ENCODE data around the gene GNGT2.

Gene GNGT2

DNA sequence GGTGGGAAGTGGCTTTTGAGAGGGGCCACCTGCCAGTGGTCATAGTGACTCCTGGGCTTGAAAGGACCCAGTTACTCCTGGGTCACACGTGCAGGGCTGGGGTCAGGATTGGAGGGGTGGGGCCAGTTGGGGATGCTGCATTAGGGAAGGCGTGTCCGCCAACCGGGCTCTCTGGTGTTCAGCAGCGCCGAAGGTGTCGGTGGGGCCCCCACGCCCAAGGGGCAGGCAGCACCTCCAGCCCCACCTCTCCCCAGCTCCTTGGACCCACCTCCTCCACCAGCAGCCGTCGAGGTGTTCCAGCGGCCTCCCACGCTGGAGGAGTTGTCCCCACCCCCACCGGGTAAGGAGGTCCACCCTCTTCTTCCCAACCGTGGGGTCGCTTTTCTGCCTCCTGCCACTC is 9.6 kb upstream of the GNGT2 start:
- Histone ChIP-seq H3K79me2 (ENCODE audit: insufficient read depth, low read length) (no peaks in the 10 kb centered on the region), H3K4me3 (ENCODE audit: low read depth in 1 of 2, low read length in 2 of 2) (no peak overlapping the region), H3K9me3 (ENCODE audit: insufficient read depth, low read length, severe bottlenecking) (no peaks in the 10 kb centered on the region), H3K36me3 (ENCODE audit: insufficient read depth, low read length) (peaks cover 40% of the 10 kb centered on the region), H3K9ac (ENCODE audit: low read depth, low read length) (no peak overlapping the region), H3K4me1 (ENCODE audit: insufficient read depth, low read length) (peaks cover 23% of the 10 kb centered on the region), H2AFZ (ENCODE audit: low read depth, low read length) (no peak overlapping the region), H3K4me2 (ENCODE audit: insufficient read depth, low read length) (no peak overlapping the region), H4K20me1 (ENCODE audit: insufficient read depth, low read length) (no peaks in the 10 kb centered on the region), H3K27me3 (ENCODE audit: insufficient read depth, low read length, poor library complexity) (no peaks in the 10 kb centered on the region), H3K27ac (ENCODE audit: low read length) (no peak overlapping the region)
- ATAC-seq (ENCODE audit: insufficient read depth, low read depth) = no peak
- no peak for TF ChIP-seq EZH2 (IDR thresholded peaks at IDR 0.05; ENCODE audit: borderline replicate concordance, low read depth, low read length, severe bottlenecking)
- TF ChIP-seq, protein P1, sequence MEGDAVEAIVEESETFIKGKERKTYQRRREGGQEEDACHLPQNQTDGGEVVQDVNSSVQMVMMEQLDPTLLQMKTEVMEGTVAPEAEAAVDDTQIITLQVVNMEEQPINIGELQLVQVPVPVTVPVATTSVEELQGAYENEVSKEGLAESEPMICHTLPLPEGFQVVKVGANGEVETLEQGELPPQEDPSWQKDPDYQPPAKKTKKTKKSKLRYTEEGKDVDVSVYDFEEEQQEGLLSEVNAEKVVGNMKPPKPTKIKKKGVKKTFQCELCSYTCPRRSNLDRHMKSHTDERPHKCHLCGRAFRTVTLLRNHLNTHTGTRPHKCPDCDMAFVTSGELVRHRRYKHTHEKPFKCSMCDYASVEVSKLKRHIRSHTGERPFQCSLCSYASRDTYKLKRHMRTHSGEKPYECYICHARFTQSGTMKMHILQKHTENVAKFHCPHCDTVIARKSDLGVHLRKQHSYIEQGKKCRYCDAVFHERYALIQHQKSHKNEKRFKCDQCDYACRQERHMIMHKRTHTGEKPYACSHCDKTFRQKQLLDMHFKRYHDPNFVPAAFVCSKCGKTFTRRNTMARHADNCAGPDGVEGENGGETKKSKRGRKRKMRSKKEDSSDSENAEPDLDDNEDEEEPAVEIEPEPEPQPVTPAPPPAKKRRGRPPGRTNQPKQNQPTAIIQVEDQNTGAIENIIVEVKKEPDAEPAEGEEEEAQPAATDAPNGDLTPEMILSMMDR (IDR thresholded peaks at IDR 0.05; ENCODE audit: borderline replicate concordance, extremely low read depth, low read length, poor library complexity, severe bottlenecking) = no peak
- DNase-seq = no peak

DNA sequence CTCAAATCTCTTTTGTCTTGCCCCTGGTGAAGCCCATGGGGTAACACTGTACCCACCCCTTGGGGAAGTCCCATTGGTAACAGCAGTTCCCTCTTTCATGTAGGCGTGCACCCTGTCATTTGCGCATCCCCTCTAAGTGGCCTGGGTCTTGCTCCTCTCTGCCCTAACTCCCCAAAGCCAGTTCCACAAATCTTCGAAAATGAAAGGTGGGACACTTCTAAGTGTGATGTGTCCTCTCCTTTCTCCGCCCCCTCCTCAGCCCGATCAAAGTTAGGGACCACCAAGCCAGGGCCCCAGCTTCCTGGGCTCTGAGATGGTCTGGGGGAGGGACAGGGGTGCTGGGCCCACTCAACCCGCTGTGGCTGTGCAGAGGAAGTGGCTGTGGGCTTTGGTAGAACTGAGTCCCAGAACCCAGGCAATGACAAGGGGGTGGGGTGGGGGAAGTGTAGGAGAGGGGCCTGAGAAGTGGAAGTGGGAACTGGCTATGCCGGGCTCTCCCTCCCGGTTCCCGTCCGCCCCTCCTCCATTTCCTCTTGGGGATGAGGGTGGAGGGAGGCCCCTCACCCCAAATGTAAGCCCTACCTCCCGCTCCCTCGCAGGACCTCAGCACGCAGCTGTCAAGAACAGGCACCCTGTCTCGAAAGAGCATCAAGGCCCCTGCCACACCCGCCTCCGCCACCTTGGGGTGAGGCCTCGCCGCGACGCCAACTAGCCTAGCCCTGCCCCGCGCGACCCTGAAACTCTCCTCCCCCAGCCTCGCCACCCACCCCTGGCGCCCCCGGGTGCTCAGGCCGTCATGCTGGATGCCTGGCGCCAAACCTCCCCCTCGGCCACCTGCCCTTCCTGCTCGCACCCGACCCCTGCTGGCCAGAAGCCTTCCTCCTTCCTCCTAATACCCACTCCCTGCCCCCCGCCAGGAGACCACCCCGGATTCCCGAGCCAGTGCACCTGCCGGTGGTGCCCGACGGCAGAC is 8.9 kb upstream of the GNGT2 start:
- Histone ChIP-seq H3K27ac (ENCODE audit: low read length) (peak overlapping the region; percentile 5; the same call in 1 of the 2 replicates), H3K9me3 (ENCODE audit: insufficient read depth, low read length, severe bottlenecking) (no peaks in the 10 kb centered on the region), H3K4me3 (ENCODE audit: low read depth in 1 of 2, low read length in 2 of 2) (no peak overlapping the region), H3K27me3 (ENCODE audit: insufficient read depth, low read length, poor library complexity) (no peaks in the 10 kb centered on the region), H3K36me3 (ENCODE audit: insufficient read depth, low read length) (peaks cover 40% of the 10 kb centered on the region), H2AFZ (ENCODE audit: low read depth, low read length) (no peak overlapping the region), H3K79me2 (ENCODE audit: insufficient read depth, low read length) (no peaks in the 10 kb centered on the region), H3K4me2 (ENCODE audit: insufficient read depth, low read length) (no peak overlapping the region), H4K20me1 (ENCODE audit: insufficient read depth, low read length) (no peaks in the 10 kb centered on the region), H3K4me1 (ENCODE audit: insufficient read depth, low read length) (peaks cover 23% of the 10 kb centered on the region), H3K9ac (ENCODE audit: low read depth, low read length) (no peak overlapping the region)
- peak; percentile 56 for ATAC-seq (ENCODE audit: insufficient read depth, low read depth)
- peak; percentile 69 for DNase-seq
- TF ChIP-seq EZH2 (IDR thresholded peaks at IDR 0.05; ENCODE audit: borderline replicate concordance, low read depth, low read length, severe bottlenecking) = no peak
- TF ChIP-seq, protein P1 (IDR thresholded peaks at IDR 0.05; ENCODE audit: borderline replicate concordance, extremely low read depth, low read length, poor library complexity, severe bottlenecking) = no peak

DNA sequence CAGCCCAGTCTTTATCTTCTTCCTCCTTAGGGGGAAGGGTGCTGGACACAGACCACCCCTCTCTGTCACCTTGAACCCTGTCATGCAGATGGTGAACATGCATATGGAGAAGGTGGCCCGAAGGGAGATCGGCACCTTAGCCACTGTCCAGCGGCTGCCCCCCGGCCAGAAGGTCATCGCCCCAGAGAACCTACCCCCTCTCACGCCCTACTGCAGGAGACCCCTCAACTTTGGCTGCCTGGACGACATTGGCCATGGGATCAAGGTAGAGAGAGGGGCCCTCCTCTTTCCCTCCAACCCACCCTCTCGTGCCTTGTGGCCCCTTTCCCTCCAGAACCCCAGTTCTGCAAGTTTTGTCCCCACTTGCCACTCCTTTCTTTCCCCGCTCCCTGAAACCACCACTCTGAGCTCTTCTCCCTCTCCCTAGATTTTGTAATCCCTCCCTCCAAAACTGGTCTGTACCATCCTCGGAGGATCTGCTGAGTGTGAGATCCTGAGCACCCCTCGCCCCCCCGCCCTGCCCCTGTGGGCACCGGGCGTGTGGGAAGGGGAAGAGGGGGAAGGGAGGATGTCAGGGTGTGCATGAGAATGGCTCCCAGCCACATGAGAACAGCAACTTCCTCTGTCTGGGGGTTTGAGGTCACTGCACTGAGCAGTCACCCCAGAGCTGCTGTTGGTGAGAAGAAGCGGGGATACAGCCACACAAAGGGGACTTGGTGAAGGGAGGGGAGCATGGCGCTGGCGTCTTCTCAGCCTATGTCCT is 7.5 kb upstream of the GNGT2 start:
- Histone ChIP-seq H3K4me2 (ENCODE audit: insufficient read depth, low read length) (peak overlapping the region; percentile 30), H3K36me3 (ENCODE audit: insufficient read depth, low read length) (peaks cover 42% of the 10 kb centered on the region), H3K9ac (ENCODE audit: low read depth, low read length) (peak overlapping the region; percentile 37; the same call in 1 of the 2 replicates), H4K20me1 (ENCODE audit: insufficient read depth, low read length) (no peaks in the 10 kb centered on the region), H3K27me3 (ENCODE audit: insufficient read depth, low read length, poor library complexity) (no peaks in the 10 kb centered on the region), H3K27ac (ENCODE audit: low read length) (peak overlapping the region; percentile 80), H3K79me2 (ENCODE audit: insufficient read depth, low read length) (peaks cover 3% of the 10 kb centered on the region; the same call in 1 of the 2 replicates), H3K9me3 (ENCODE audit: insufficient read depth, low read length, severe bottlenecking) (no peaks in the 10 kb centered on the region), H3K4me1 (ENCODE audit: insufficient read depth, low read length) (peaks cover 33% of the 10 kb centered on the region), H3K4me3 (ENCODE audit: low read depth in 1 of 2, low read length in 2 of 2) (no peak overlapping the region; a peak in 1 of 4 replicates), H2AFZ (ENCODE audit: low read depth, low read length) (peak overlapping the region; percentile 36; the same call in 1 of the 2 replicates)
- DNase-seq (peak; percentile 87), ATAC-seq (ENCODE audit: insufficient read depth, low read depth) (peak; percentile 89)
- TF ChIP-seq, protein P1 (IDR thresholded peaks at IDR 0.05; ENCODE audit: borderline replicate concordance, extremely low read depth, low read length, poor library complexity, severe bottlenecking) = no peak
- TF ChIP-seq EZH2 (IDR thresholded peaks at IDR 0.05; ENCODE audit: borderline replicate concordance, low read depth, low read length, severe bottlenecking) = no peak
